Activated naive CD4-positive, alpha-beta T cell treated with anti-CD3 and anti-CD28 coated beads for 36 hours (primary cell): ENCODE measurements around the gene ASPHD2. TPM values are rescaled to one million over a fixed set of nuclear protein-coding genes. Genes with fewer than 3 reads are reported as not detected.

Experiments
- total RNA-seq, 2 experiments: library from RNA; stranded (reverse); gene quantifications; one replicate each; pipeline ENCODE4 v1.2.3, GENCODE V29; 2021

ASPHD2 gene
- total RNA-seq, 2 experiments from 2014 or later, result 4.4 to 4.7 TPM

Other genes starting within 250 kb of the ASPHD2 start
- 10 to 100 TPM; 48.0 to 51.5 TPM for gene HPS4, start 54.5 kb downstream of the ASPHD2 start, total RNA-seq
- 10 to 100 TPM; 20.8 to 21.6 TPM for gene SRRD, start 54.6 kb downstream of the ASPHD2 start, total RNA-seq
- gene TFIP11, start 83.2 kb downstream of the ASPHD2 start, total RNA-seq, result 10 to 100 TPM; 33.3 to 34.4 TPM
- 10 to 100 TPM; 21.0 to 21.9 TPM for gene TPST2, start 160.9 kb downstream of the ASPHD2 start, total RNA-seq
- gene CRYBB1, start 188.8 kb downstream of the ASPHD2 start, total RNA-seq, result not detected
- gene CRYBA4, start 192.7 kb downstream of the ASPHD2 start, total RNA-seq, result not detected
- gene MIAT, start 228.3 kb downstream of the ASPHD2 start, total RNA-seq, result 10 to 100 TPM; 51.8 to 51.9 TPM